HG03108 (cell line): ENCODE measurements around the gene NMUR1.

Source experiments
- ATAC-seq: cut with Tn5 transposase; IDR thresholded peaks from one replicate; pipeline ENCODE4 v1.9.1; 2021; ENCODE audit warnings: moderate library complexity; ENCODE audit not compliant: unreplicated experiment

Gene NMUR1

DNA sequence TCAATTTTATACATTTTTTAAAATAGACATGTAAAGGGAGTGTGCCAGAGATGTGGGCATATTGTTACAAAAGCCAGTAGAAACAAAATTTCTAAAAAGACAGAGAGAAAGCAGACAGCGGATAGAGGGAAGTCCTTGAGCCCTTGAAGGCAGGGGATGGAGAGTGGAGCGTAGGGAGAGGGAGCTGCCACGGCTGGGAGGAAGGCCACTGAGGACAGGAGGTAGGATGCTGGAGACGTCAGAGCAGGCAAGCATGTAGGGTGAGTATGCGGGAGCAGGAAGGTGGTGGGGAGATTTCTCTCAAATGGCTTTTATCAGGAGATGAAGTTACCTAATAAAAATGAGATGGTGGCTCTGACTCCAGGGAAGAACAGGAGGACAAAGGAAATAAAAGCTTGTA, 41.9 kb downstream of the NMUR1 start:
- no peak for ATAC-seq

DNA sequence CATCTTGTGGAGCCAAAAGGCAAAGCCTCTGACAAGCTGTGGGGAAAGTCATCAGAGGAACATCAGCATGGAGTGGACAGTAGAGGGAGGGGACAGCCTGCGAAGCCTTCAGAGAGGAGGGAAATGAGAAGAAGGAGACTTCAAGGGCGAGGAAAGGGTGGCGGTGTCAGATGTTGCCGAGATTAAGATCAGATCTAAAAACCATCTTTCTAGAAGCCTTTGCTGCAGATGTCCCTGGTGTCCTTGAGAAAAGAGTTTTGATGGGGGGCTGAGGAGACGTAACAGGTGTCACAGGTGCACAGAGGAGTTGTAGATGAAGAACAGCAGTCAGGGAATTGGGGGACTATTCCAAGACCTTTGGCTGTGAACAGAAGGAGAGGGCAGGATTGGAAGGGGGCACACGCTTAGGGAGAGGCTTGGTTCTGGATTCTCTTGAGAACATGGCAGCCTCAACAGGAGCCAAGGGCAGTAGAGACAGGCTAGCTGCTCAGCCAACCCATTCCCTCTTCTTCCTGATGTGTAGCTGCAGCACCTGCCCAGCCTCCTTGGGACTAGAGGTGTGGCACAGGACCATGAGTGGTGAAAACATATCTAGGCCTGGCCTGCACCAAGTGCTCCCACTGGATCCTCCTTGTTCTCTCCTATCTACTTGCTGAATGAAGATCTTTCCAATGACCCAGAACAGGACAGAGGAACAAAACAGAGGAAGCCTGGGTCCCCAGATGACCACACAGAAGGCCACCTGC, 43.2 kb downstream of the NMUR1 start:
- ATAC-seq, result no peak

DNA sequence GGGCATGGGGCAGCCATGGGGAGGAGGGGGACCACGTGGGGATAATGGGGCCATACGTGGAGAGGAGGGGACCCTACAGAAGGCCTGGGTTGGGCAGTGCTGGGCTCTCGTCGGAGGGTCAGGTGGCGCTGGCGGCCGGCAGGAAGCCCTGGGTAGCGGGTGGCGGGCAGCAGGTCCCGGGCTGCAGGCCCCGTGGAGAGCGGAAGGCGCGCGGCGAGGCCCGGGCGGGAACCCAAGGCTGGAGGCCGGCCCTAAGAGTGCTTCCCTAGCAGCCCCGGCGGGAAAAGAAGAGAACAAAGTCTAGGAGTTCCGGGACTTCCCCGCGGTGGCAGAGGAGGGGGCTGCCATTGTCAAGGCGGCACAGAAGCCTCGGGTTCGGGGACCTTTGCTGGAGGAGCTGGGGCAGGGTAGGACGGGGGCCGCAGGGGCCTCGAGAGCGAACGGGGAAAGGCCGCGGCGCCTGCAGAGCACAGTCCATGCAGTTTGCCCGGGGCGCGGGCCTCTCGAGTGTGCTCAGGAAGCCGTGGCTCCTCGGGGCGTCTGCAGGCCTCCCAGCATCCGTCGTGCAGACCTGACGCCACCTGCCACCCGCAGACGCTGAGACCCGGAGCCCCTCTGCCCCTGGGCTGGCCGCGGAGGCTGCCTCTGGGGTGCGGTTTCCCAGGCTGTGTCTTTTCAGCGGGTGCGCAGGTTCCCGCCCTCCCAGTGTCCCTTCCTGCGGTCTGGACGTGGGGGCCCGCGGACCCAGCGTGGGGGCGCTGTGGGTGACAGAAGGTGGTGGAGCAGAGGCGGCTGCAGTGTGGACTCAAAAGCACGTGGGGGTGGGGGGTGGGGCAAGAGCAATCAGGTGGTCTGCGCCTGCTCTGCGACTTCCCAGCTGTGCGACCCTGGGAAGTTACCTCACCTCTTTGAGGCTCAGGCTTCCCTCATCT, 46.6 kb downstream of the NMUR1 start:
- no peak for ATAC-seq

DNA sequence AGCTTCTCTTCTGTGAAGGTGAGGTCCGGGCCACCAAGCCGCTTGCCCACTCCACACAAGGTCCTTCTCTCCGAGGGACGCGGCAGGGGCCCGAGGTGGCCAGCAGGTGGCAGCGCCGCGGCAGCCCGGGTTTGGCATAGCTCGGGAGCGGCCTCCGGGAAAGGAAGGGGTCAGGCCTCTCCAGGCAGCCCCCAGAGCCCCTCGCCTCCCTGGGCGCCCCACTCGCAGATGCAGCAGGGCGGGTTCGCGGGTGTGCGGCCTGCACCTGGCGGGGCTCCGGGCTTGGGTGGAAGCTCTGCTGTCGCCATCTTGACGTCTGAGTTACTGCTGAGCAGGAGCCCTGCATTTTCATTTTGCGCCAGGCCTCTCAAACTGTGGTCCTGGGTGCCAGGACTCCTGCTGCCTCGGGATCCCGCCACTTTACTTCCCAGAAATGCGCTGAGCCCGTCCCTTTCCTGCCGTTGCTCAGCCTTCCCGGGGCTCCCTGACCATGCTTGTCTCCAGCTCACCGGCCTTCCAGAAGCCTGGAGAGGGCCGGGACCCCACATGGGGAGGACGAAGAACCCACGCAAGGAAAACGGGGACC, 47.3 kb downstream of the NMUR1 start:
- ATAC-seq, result peak; percentile 88

DNA sequence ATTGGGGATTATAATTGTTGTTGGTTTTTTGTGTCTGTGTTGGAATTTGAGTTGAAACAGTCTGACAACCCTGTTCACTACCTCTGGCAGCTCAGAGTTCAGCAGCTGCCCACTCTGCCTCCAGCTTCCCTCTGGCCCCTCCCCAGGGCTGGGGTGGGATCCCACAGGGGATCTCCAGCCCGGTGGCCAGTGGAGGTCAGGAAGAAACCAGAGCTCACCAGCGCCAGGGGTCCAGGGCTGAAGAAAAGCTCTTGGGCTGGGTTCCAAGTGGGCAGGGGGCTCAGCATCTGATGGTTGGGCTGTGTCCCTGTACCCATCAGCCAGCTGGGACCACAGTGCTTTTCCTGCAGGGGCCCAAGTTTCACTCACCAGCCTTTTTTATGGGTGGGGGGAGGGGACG, 49.5 kb downstream of the NMUR1 start:
- ATAC-seq, result no peak

DNA sequence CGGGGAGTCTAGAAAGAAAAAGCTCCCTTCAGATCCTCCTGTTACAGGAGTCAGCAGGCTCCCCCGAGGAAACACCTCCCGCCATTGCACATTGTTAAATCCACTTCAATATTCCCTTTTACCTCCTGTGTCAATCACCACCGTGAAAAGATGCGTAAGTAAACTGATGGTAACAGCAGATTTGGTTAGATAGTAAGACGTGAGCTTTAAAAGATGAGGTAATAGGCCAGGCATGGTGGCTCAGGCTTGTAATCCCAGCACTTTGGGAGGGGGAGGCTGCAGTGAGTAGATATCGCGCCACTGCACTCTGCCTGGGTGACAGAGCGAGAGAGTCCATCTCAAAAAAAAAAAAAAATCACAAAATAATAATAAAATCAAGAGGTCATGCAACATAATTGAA, 50.8 kb downstream of the NMUR1 start:
- no peak for ATAC-seq

DNA sequence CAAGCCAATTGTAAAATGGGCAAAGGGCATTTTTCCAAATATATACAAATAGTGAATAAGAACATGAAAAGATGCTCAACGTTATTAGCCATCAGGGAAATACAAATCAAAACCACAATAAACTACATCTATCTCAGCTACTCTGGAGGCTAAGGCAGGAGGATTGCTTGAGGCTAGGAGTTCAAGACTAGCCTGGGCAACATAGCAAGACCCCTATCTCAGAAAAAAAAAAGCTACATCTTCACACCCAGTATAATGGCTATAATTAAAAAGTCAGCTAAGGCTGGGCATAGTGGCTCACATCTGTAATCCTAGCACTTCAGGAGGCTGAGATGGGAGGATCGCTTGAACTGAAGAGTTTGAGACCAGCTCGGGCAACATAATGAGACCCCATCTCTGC, 53.3 kb downstream of the NMUR1 start:
- no peak for ATAC-seq

DNA sequence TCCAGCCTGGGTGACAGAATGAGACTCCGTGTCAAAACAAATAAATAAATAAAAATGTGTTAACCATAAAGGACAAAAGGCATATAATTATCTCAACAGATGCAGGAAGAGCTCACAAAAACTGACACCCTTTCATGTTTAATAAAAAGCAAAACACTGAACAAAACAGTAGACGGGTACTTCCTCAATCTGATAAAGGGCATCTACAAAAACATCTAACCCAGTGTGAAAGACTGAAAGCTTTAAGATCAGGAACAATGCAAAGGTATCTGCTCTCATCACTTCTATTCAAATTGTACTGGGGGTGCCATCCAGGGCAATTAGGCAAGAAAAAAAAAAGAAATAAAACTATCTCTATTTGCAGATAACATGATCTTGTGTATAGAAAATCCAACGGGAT, 54.3 kb downstream of the NMUR1 start:
- ATAC-seq, result no peak
